Stimulated activated CD4-positive, alpha-beta T cell treated with anti-CD3 and anti-CD28 coated beads, Interleukin-1b, Interleukin-23, amount 100 ng/mL, for 24 hours (primary cell): ENCODE results near the gene PWP2.
"Not testable (repeated sequence)": the region's sequence is repeated elsewhere in the genome, so short reads cannot be mapped to it uniquely, and the experiment has no call there.

Experiments
- DNase-seq, 4 experiments: peaks; one replicate each; pipeline ENCODE4 v3.0.0-alpha.2; 2020; ENCODE audit warnings: low read depth in 4 of 4, low spot score in 1 of 4

The PWP2 gene

GRCh38 chr21:44082648-44083440 is 24.4 kb upstream of the PWP2 start:
- DNase-seq, result no peak

GRCh38 chr21:44083631-44084291 is 23.4 kb upstream of the PWP2 start:
- DNase-seq, result peak in 2 of 4 experiments; percentile 33 to 55

GRCh38 chr21:44084496-44085241 is 22.5 kb upstream of the PWP2 start:
- DNase-seq, result no peak

GRCh38 chr21:44085491-44086321 is 21.5 kb upstream of the PWP2 start:
- DNase-seq, result no peak

GRCh38 chr21:44086636-44087425 is 20.4 kb upstream of the PWP2 start:
- DNase-seq, result no peak

GRCh38 chr21:44087426-44088400 is 19.5 kb upstream of the PWP2 start:
- DNase-seq, result no peak

- DNase-seq, result no peak
Measured at GRCh38 chr21:44088401-44088780, 18.8 kb upstream of the PWP2 start.

GRCh38 chr21:44089001-44089911 is 17.9 kb upstream of the PWP2 start:
- no peak for DNase-seq

- no peak for DNase-seq
Measured at GRCh38 chr21:44090325-44090724, 16.9 kb upstream of the PWP2 start.

GRCh38 chr21:44092211-44092610 is 15.0 kb upstream of the PWP2 start:
- DNase-seq, result no peak

- no peak for DNase-seq
Measured at GRCh38 chr21:44093761-44094160, 13.4 kb upstream of the PWP2 start.

GRCh38 chr21:44094832-44095231 is 12.4 kb upstream of the PWP2 start:
- no peak for DNase-seq

GRCh38 chr21:44098507-44098906 is 8.7 kb upstream of the PWP2 start:
- not testable (repeated sequence) for DNase-seq

GRCh38 chr21:44098964-44099363 is 8.2 kb upstream of the PWP2 start:
- DNase-seq, result not testable (repeated sequence)

- DNase-seq, result not testable (repeated sequence)
Measured at GRCh38 chr21:44107589-44107988, 390 bp downstream of the PWP2 start.

GRCh38 chr21:44113702-44114371 is 6.6 kb downstream of the PWP2 start:
- DNase-seq, result not testable (repeated sequence)

- DNase-seq, result not testable (repeated sequence)
Measured at GRCh38 chr21:44122131-44122530, 14.9 kb downstream of the PWP2 start.
